Measurements from ENCODE around the gene MFRP.
"Not testable (repeated sequence)": the region's sequence is repeated elsewhere in the genome, so short reads cannot be mapped to it uniquely, and the experiment has no call there.

The MFRP gene

GRCh38 chr11:119388103-119388502 lies 41.6 kb upstream of the MFRP start:
- Histone ChIP-seq H3K27me3 (ENCODE audit: low read length) (no peaks in the 10 kb centered on the region), H3K9me2 (replicated peaks; ENCODE audit: insufficient read depth, low read length) (no peaks in the 10 kb centered on the region), H2AFZ (ENCODE audit: low read depth, low read length, severe bottlenecking) (no peak overlapping the region), H3K36me3 (ENCODE audit: low read length) (no peaks in the 10 kb centered on the region), H3K9me3 (ENCODE audit: insufficient read depth, low read length) (no peaks in the 10 kb centered on the region), H3F3A (ENCODE audit: insufficient read depth) (no peaks in the 10 kb centered on the region), H3K79me2 (ENCODE audit: insufficient read depth, low read length) (no peaks in the 10 kb centered on the region), H3K4me2 (ENCODE audit: low read depth, low read length, poor library complexity, severe bottlenecking) (no peak overlapping the region), H3K9ac (ENCODE audit: low read length) (no peak overlapping the region), H3K4me3 (ENCODE audit: insufficient read depth, low read length, poor library complexity, severe bottlenecking) (no peak overlapping the region), H3K27ac (ENCODE audit: low read depth, low read length) (no peak overlapping the region), H4K20me1 (ENCODE audit: low read depth, low read length) (no peaks in the 10 kb centered on the region)
- TF ChIP-seq CTCF (IDR thresholded peaks at IDR 0.05; ENCODE audit: insufficient read depth, low read length, poor library complexity, severe bottlenecking) (no peak), EZH2phosphoT487 (conservative IDR thresholded peaks at IDR 0.05; ENCODE audit: low read length) (no peak)

GRCh38 chr11:119384332-119384731 lies 37.8 kb upstream of the MFRP start:
- Histone ChIP-seq H3F3A (ENCODE audit: insufficient read depth) (no peaks in the 10 kb centered on the region), H3K27ac (ENCODE audit: low read depth, low read length) (no peak overlapping the region), H3K4me2 (ENCODE audit: low read depth, low read length, poor library complexity, severe bottlenecking) (no peak overlapping the region), H3K9me2 (replicated peaks; ENCODE audit: insufficient read depth, low read length) (no peaks in the 10 kb centered on the region), H3K9ac (ENCODE audit: low read length) (no peak overlapping the region), H3K36me3 (ENCODE audit: low read length) (no peaks in the 10 kb centered on the region), H2AFZ (ENCODE audit: low read depth, low read length, severe bottlenecking) (no peak overlapping the region), H3K79me2 (ENCODE audit: insufficient read depth, low read length) (no peaks in the 10 kb centered on the region), H4K20me1 (ENCODE audit: low read depth, low read length) (no peaks in the 10 kb centered on the region), H3K4me3 (ENCODE audit: insufficient read depth, low read length, poor library complexity, severe bottlenecking) (no peak overlapping the region), H3K27me3 (ENCODE audit: low read length) (no peaks in the 10 kb centered on the region), H3K9me3 (ENCODE audit: insufficient read depth, low read length) (no peaks in the 10 kb centered on the region)
- TF ChIP-seq EZH2phosphoT487 (conservative IDR thresholded peaks at IDR 0.05; ENCODE audit: low read length) = no peak
- TF ChIP-seq CTCF (IDR thresholded peaks at IDR 0.05; ENCODE audit: insufficient read depth, low read length, poor library complexity, severe bottlenecking) = no peak

GRCh38 chr11:119382513-119382912 lies 36.0 kb upstream of the MFRP start:
- H3K79me2 ChIP-seq (ENCODE audit: insufficient read depth, low read length); H3F3A ChIP-seq (ENCODE audit: insufficient read depth); H3K27ac ChIP-seq (ENCODE audit: low read depth, low read length); H3K36me3 ChIP-seq (ENCODE audit: low read length); H3K9me2 ChIP-seq (replicated peaks; ENCODE audit: insufficient read depth, low read length); H3K9me3 ChIP-seq (ENCODE audit: insufficient read depth, low read length); H2AFZ ChIP-seq (ENCODE audit: low read depth, low read length, severe bottlenecking); H3K27me3 ChIP-seq (ENCODE audit: low read length); H3K9ac ChIP-seq (ENCODE audit: low read length); H4K20me1 ChIP-seq (ENCODE audit: low read depth, low read length): not testable (repeated sequence)
- Histone ChIP-seq H3K4me2 (ENCODE audit: low read depth, low read length, poor library complexity, severe bottlenecking) (peak overlapping the region; percentile 62), H3K4me3 (ENCODE audit: insufficient read depth, low read length, poor library complexity, severe bottlenecking) (peak overlapping the region; percentile 55)

GRCh38 chr11:119382101-119382500 lies 35.6 kb upstream of the MFRP start:
- H3K27ac ChIP-seq (ENCODE audit: low read depth, low read length) = no peak overlapping the region

More at GRCh38 chr11:119382101-119382500, 35.6 kb upstream of the MFRP start:
- Histone ChIP-seq H3K9ac (ENCODE audit: low read length) (peak overlapping the region; percentile 18; the same call in 1 of the 2 replicates), H3K4me2 (ENCODE audit: low read depth, low read length, poor library complexity, severe bottlenecking) (peak overlapping the region; percentile 62), H4K20me1 (ENCODE audit: low read depth, low read length) (no peaks in the 10 kb centered on the region), H3K9me3 (ENCODE audit: insufficient read depth, low read length) (no peaks in the 10 kb centered on the region), H3K4me3 (ENCODE audit: insufficient read depth, low read length, poor library complexity, severe bottlenecking) (peak overlapping the region; percentile 55), H3F3A (ENCODE audit: insufficient read depth) (no peaks in the 10 kb centered on the region), H2AFZ (ENCODE audit: low read depth, low read length, severe bottlenecking) (peak overlapping the region; percentile 64), H3K27me3 (ENCODE audit: low read length) (no peaks in the 10 kb centered on the region), H3K79me2 (ENCODE audit: insufficient read depth, low read length) (no peaks in the 10 kb centered on the region), H3K9me2 (replicated peaks; ENCODE audit: insufficient read depth, low read length) (no peaks in the 10 kb centered on the region), H3K36me3 (ENCODE audit: low read length) (no peaks in the 10 kb centered on the region)
- TF ChIP-seq EZH2phosphoT487 (conservative IDR thresholded peaks at IDR 0.05; ENCODE audit: low read length) = no peak
- TF ChIP-seq CTCF (IDR thresholded peaks at IDR 0.05; ENCODE audit: insufficient read depth, low read length, poor library complexity, severe bottlenecking) = no peak
